ENCODE measurements around the gene CYP4F8. TPM values are rescaled to one million over a fixed set of nuclear protein-coding genes. Genes with fewer than 3 reads are reported as not detected.

The CYP4F8 gene
- total and polyA plus RNA-seq, 2 of the 8 experiments (the other 6 are each of a cell fraction or from before 2014, with no cell fraction given) = not detected

GRCh38 chr19:15671891-15672579 is 57.0 kb downstream of the CYP4F8 start:
- DNase-seq (ENCODE audit: low read depth in 1 of 2, low spot score in 2 of 2) = no peak
- H3K4ac ChIP-seq (replicated peaks; ENCODE audit: insufficient read length, low read depth, low read length) = no peak overlapping the region
- no peak overlapping the region for H2BK15ac ChIP-seq (ENCODE audit: low read length)
- H3K9ac ChIP-seq (replicated peaks in 1 of 4; ENCODE audit: extremely low read depth in 1 of 4, low read depth in 3 of 4, low read length in 3 of 4) = no peak overlapping the region
- H4K5ac ChIP-seq (ENCODE audit: insufficient read length, low read depth, low read length) = no peak overlapping the region
- H3K4me1 ChIP-seq (replicated peaks in 1 of 4; ENCODE audit: control insufficient read depth in 3 of 4, insufficient read depth in 4 of 4, low read length in 3 of 4) = no peaks in the 10 kb centered on the region
- no peak overlapping the region for H3K27ac ChIP-seq (ENCODE audit: low read depth, low read length)
- H4K91ac ChIP-seq (replicated peaks; ENCODE audit: insufficient read length, low read length) = no peak overlapping the region
- no peaks in the 10 kb centered on the region for H4K20me1 ChIP-seq (replicated peaks in 1 of 2; ENCODE audit: control insufficient read depth in 1 of 2, insufficient read depth in 2 of 2, low read length in 2 of 2)
- ChIA-PET POLR2A (ENCODE audit: partially characterized antibody) (no interaction called here), CTCF (ENCODE audit: partially characterized antibody) (no interaction called here)
- no peak overlapping the region for H3K4me2 ChIP-seq (ENCODE audit: insufficient read depth in 1 of 2, low read depth in 2 of 2, low read length in 2 of 2)
- no peak overlapping the region for H3K18ac ChIP-seq (ENCODE audit: extremely low read depth, low read length)
- no peak overlapping the region for H2BK5ac ChIP-seq (ENCODE audit: low read depth, low read length)
- no peak for FAIRE-seq
- H3K4me3 ChIP-seq (ENCODE audit: extremely low read depth in 1 of 4, insufficient read depth in 2 of 4, low read depth in 3 of 4, low read length in 4 of 4) = no peak overlapping the region
- H3K27me3 ChIP-seq (replicated peaks in 1 of 4; ENCODE audit: control insufficient read depth in 3 of 4, extremely low read depth in 1 of 4, insufficient read depth in 3 of 4, low read length in 3 of 4) = no peaks in the 10 kb centered on the region
- no peaks in the 10 kb centered on the region; the same call in 1 of the 2 replicates for H3K23me2 ChIP-seq (ENCODE audit: low read depth, low read length)
- H4K8ac ChIP-seq (ENCODE audit: extremely low read depth, insufficient read depth, low read length) = no peak overlapping the region
- no peak overlapping the region for H2BK20ac ChIP-seq (ENCODE audit: low read length)
- H3K9me3 ChIP-seq (ENCODE audit: insufficient read depth in 2 of 2, low read depth in 1 of 2, low read length in 1 of 2) = peaks cover 54 to 83% of the 10 kb centered on the region in 2 experiments
- no peaks in the 10 kb centered on the region for H3K79me1 ChIP-seq (ENCODE audit: low read depth, low read length)
- 57% methylated on average over 8 of the region's 10 CpGs; no CpG with 5 or more reads in 1 of the 2 experiments for WGBS, 2 experiments (ENCODE audit: extremely low coverage in 1 of 2, insufficient coverage in 1 of 2, insufficient read length in 1 of 2, insufficient replicate concordance in 2 of 2, low coverage in 1 of 2, low lambda C conversion rate in 2 of 2, missing lambda C conversion rate in 1 of 2)
- no peaks in the 10 kb centered on the region for H3K36me3 ChIP-seq (ENCODE audit: control insufficient read depth in 2 of 4, insufficient read depth in 4 of 4, low read length in 3 of 4)
- no peak overlapping the region for H2BK12ac ChIP-seq (ENCODE audit: low read depth, low read length)
- no peak overlapping the region for H2BK120ac ChIP-seq (replicated peaks; ENCODE audit: low read depth, low read length)
- no peaks in the 10 kb centered on the region for H3K79me2 ChIP-seq (ENCODE audit: control insufficient read depth in 1 of 2, insufficient read depth in 2 of 2, low read length in 2 of 2)
- H3K14ac ChIP-seq (ENCODE audit: insufficient read length) = no peak overlapping the region
- H3K56ac ChIP-seq (replicated peaks; ENCODE audit: insufficient read length, low read depth, low read length) = no peak overlapping the region
- TF ChIP-seq BCL11A (IDR thresholded peaks at IDR 0.05; ENCODE audit: low read depth in 2 of 2, low read length in 2 of 2) (no peak), NRF1 (IDR thresholded peaks at IDR 0.05; ENCODE audit: low read depth, low read length) (no peak)
- H2AK5ac ChIP-seq (ENCODE audit: low read depth, low read length) = no peak overlapping the region
- H2AFZ ChIP-seq (ENCODE audit: low read length) = no peak overlapping the region
- no peak overlapping the region for H3K23ac ChIP-seq (ENCODE audit: insufficient read length)
